Activated B cell treated with CpG ODN at 0.5 μM for 24 hours (primary cell): Measurements from ENCODE around the gene TPSG1. TPM values are rescaled to one million over a fixed set of nuclear protein-coding genes. Genes with fewer than 3 reads are reported as not detected.
A peak's percentile ranks its signal among the peaks of the same experiment; 100 is the strongest.
"Not testable (repeated sequence)": the region's sequence is repeated elsewhere in the genome, so short reads cannot be mapped to it uniquely, and the experiment has no call there.

Experiments used
- ATAC-seq: fragments of 200-7000 bp; cut with Tn5 transposase; one replicate; pipeline ENCODE4 v1.10.0; 2021; ENCODE audit warnings: low read depth, mild to moderate bottlenecking, moderate library complexity
- CTCF ChIA-PET: fragments of 350-600 bp; sonication (Branson Sonifier 250); formaldehyde crosslinking; loops from one replicate; lab custom pipeline; 2021; ENCODE audit warnings: antibody characterized with exemption; lab: Charles Lee
- POLR2A ChIA-PET: fragments of 350-600 bp; sonication (Branson Sonifier 250); formaldehyde crosslinking; loops from one replicate; lab custom pipeline; 2021; ENCODE audit warnings: antibody characterized with exemption; lab: Charles Lee
- DNase-seq: peaks from one replicate; pipeline ENCODE4 v3.0.0; 2022
- H3K27ac Mint-ChIP-seq: one replicate; pipeline ENCODE4 v1.8.0; 2020; ENCODE audit warnings: mixed read lengths
- H3K27me3 Mint-ChIP-seq: one replicate; pipeline ENCODE4 v1.8.0; 2021; ENCODE audit warnings: mixed read lengths
- H3K36me3 Mint-ChIP-seq: one replicate; pipeline ENCODE4 v1.8.0; 2021; ENCODE audit warnings: low read depth, mixed read lengths
- H3K4me1 Mint-ChIP-seq: one replicate; pipeline ENCODE4 v1.8.0; 2021; ENCODE audit warnings: mixed read lengths
- H3K4me3 Mint-ChIP-seq: one replicate; pipeline ENCODE4 v1.8.0; 2020; ENCODE audit warnings: mild to moderate bottlenecking, mixed read lengths
- H3K9me3 Mint-ChIP-seq: one replicate; pipeline ENCODE4 v1.8.0; 2020; ENCODE audit warnings: mixed read lengths
- CTCF ChIP-seq: fragments of 200-600 bp; IDR thresholded peaks from one replicate; pipeline ENCODE4 v1.8.0; 2022; ENCODE audit warnings: antibody characterized with exemption, mild to moderate bottlenecking
- intact Hi-C: fragments of 100-400 bp; cut with micrococcal nuclease; formaldehyde crosslinking; loops from one replicate; pipeline ENCODE4 v1.15.1; 2024
- total RNA-seq: library from RNA; stranded (reverse); gene quantifications from 2 replicates; pipeline ENCODE4 v1.2.3, GENCODE V29; 2022

TPSG1 gene
- total RNA-seq, 1 donor from 2014 or later: not detected

- no peaks in the 10 kb centered on the region for H3K9me3 Mint-ChIP-seq
- TF ChIP-seq CTCF: no peak
- no peak overlapping the region for H3K4me3 Mint-ChIP-seq
- H3K36me3 Mint-ChIP-seq: no peaks in the 10 kb centered on the region
- no peaks in the 10 kb centered on the region for H3K4me1 Mint-ChIP-seq
- no peak for DNase-seq
- peaks cover 11% of the 10 kb centered on the region for H3K27me3 Mint-ChIP-seq
- no peak for ATAC-seq
- intact Hi-C loops: no loop called here
- ChIA-PET CTCF (no interaction called here), POLR2A (no interaction called here)
- peak overlapping the region; percentile 43 for H3K27ac Mint-ChIP-seq
Measured at GRCh38 chr16:1271380-1271723, 46.3 kb upstream of the TPSG1 start.

GRCh38 chr16:1269418-1269817 is 44.4 kb upstream of the TPSG1 start:
- H3K36me3 Mint-ChIP-seq, H3K27me3 Mint-ChIP-seq, H3K4me1 Mint-ChIP-seq, CTCF ChIA-PET, intact Hi-C loops, DNase-seq, H3K27ac Mint-ChIP-seq, H3K9me3 Mint-ChIP-seq, ATAC-seq, H3K4me3 Mint-ChIP-seq: not testable (repeated sequence)
- POLR2A ChIA-PET: interaction anchor here (0.7 kb wide), 1 partner anchor 655 kb away, joined by 5 read pairs; no protein-coding TSS in a partner anchor

GRCh38 chr16:1265826-1266225 is 40.8 kb upstream of the TPSG1 start:
- Mint-ChIP-seq H3K27ac (no peak overlapping the region), H3K36me3 (no peaks in the 10 kb centered on the region), H3K4me3 (no peak overlapping the region), H3K4me1 (no peaks in the 10 kb centered on the region), H3K9me3 (no peaks in the 10 kb centered on the region), H3K27me3 (peaks cover 9% of the 10 kb centered on the region)
- no peak for TF ChIP-seq CTCF
- intact Hi-C loops: no loop called here
- ATAC-seq: no peak
- DNase-seq: no peak
- ChIA-PET CTCF (no interaction called here), POLR2A (no interaction called here)

DNA sequence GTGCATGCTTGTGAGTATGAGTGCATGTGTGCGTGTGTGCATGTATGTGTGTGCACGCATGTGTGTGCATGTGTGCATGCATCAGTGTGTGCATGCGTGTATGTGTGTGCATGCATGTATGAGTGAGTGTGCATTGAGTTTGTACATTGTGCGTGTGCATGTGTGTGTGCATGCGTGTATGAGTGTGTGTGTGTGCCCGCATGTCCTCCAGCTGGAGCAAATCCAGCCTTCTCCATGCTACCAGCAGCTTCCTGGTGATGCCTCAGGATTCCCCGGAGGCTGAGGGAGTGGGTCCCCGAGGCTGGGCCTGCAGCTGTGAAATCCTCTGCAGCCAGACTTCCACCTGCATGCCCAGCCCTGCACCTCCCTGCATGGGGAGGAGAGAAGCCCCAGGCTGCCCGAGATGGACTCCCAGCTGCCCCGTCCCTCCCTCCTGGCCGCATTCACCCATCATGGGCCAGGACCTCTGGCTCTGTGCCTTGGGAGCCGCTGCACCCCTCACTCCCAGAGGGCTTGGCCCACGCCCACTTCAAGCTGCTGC is 40.1 kb upstream of the TPSG1 start:
- H3K4me1 Mint-ChIP-seq: no peaks in the 10 kb centered on the region
- POLR2A ChIA-PET: no interaction called here
- CTCF ChIA-PET: no interaction called here
- no peak for TF ChIP-seq CTCF
- no peak overlapping the region for H3K27ac Mint-ChIP-seq
- H3K9me3 Mint-ChIP-seq: no peaks in the 10 kb centered on the region
- intact Hi-C loops: no loop called here
- no peaks in the 10 kb centered on the region for H3K36me3 Mint-ChIP-seq
- ATAC-seq (no peak), DNase-seq (no peak)
- peaks cover 12% of the 10 kb centered on the region for H3K27me3 Mint-ChIP-seq
- no peak overlapping the region for H3K4me3 Mint-ChIP-seq

DNA sequence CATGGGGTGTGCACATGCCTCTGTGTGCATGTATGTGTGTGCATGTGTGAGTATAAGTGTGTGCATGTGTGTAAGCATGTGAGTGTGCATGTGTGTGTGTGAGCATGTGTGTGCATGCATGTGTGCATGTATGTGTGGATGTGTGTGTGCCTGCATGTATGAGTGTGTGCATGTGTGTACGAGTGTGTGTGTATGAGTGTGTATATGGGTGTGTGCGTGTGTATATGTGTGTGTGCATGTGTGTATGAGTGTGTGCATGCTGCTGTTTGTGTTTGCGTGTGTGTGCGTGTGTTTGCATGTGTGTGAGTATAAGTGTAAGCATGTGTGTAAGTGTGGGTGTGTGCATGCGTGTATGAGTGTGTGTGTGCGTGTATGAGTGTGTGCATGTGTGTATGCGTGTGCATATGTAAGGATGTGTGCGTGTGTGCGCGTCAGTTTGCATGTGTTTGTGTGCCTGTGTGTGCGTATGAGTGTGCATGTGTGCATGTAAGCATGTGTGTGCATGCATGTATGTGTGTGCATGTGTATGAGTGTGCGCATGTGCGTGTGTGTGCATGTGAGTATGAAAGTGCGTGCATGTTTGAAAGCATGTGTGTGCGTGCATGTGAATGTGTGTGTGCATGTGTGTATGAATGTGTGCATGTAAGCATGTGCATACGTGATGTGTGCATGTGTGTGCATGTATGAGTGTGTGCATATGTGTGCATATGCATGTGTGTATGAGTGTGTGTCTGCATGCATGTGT is 39.4 kb upstream of the TPSG1 start:
- TF ChIP-seq CTCF: no peak
- ChIA-PET CTCF (no interaction called here), POLR2A (no interaction called here)
- ATAC-seq (no peak), DNase-seq (no peak)
- Mint-ChIP-seq H3K4me3 (no peak overlapping the region), H3K27me3 (peaks cover 12% of the 10 kb centered on the region), H3K9me3 (no peaks in the 10 kb centered on the region), H3K36me3 (no peaks in the 10 kb centered on the region), H3K27ac (no peak overlapping the region), H3K4me1 (no peaks in the 10 kb centered on the region)
- intact Hi-C loops: no loop called here
